GM18517 (cell line): ENCODE measurements around the gene ADAMTS17.

Experiments used
- ATAC-seq: cut with Tn5 transposase; IDR thresholded peaks from one replicate; pipeline ENCODE4 v1.9.1; 2021; ENCODE audit warnings: mild to moderate bottlenecking, moderate library complexity; ENCODE audit not compliant: unreplicated experiment

ADAMTS17 gene

DNA sequence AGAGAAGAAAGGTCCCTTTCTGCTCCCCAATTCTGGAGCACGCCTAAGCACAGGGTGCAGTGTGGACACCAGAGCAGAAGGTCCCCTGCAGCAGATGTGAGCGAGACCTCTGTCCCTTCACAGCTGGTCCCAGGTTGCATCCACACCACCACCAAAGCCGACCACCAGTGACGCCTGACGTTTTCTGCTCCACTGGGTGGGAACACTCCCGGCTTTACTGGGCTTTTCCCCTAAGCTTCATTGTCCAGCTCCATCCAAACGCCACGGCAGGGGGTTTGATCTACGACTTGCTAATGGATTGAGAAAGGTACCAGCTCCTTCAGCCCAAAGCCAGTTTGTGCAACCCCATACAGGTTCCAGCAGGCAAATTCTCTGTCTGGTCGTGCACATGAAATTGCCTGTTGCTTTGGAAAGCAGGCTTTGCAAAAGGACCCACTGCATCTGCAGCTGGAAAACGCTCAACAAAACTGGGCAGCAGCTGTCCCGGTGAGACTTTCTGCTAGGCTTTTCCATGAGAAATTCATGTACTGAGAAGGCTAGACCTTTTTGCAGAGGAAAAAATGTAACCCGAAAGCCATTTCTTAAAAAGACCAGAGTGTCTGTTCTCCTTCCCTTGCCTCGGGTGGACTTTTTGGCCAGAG is 31.1 kb downstream of the ADAMTS17 start:
- ATAC-seq: no peak

DNA sequence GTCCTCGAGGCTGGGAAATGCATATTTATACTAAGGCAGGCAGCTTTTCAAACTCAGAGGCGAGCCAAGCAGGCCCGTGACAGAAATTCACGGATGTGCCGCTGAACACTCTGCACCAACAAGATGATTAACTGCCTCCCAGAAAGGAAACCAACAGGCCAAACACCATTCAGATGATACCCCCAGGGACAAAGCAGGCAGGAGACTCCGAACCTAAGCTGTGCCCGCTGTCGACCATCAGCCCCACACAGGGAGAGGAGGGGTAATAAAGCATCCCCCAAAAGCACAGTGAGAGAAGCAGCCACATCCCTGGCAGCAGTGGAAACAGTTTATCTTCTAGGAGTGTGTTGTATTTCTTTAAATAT is 31.8 kb downstream of the ADAMTS17 start:
- no peak for ATAC-seq

DNA sequence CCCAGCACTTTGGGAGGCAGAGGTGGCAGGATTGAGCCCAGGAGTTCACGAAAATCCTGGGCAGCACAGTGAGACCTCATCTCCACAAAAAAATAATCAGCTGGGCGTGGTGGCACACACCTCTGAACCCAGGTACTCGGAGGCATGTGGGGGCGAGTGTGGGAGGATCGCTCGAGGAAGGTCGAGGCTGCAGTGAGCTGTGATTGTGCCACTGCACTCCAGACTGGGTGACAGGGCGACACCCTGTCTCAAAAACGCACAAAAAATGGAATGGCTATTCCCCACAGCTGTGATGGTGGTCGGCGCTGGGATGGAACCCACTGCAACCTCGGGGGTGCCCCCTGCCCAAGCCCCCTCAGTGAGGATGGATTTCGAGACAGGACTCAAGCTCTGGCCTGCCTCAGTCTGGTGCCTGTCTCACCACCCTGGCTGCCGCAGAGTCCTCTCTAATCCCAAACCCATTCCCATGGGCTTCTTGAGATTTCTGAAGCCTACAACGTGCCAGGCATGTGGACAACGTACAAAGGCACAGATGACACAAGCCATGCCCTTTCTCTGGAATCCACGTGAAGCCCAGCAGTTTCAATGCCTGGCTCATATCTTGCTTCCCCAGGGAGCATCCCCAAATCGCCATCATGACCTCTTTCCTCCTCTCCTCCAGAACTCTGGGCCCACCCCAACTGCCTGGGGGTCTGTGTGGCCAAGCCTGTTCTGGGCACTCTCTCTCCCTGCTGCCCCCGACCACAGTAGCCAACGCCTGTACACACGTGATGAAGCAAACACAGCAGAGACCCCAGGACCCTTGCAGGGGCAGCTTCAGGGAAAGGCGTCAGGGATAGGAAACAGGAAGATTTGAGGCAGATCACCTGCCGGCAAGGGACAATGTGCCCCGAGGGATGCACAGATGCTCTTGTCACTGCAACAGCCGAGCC is 32.4 kb downstream of the ADAMTS17 start:
- no peak for ATAC-seq

DNA sequence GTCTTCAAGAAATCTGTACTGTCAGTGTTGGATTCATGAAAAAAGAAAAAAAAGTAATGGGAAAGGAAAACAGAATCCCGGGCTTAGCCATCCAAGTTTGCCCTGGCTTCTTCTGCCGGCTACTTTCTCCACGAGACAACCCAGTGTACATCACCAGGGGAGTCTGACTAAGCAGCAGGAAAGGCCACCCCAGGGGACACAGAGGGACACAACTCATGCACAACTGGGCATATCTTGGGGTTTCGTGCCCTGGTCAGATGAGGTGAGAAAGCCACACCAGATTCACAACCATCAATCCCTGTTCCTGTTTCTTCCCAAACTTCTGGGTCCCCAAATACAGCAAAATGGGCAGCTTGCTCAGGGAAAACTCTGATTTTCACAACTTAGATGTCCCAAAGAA is 33.2 kb downstream of the ADAMTS17 start:
- ATAC-seq: no peak

DNA sequence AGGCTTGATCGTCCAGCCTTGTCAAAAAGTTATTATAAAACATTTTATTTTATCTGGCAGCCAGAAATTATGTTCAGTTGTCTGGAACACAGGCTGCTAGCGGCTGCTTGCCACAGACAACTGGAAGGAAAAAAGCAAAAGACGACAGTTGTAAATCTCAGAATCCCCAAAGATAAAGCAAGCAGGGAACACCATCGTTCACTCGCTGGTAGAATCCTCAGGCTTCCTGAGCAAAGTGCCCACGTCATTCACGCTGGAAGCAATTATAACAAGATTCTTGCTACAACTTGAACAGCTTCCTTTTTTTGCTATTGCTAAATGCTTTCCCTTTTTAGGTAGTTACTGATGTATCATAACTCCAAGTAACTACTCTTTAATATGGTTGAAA is 33.6 kb downstream of the ADAMTS17 start:
- no peak for ATAC-seq

DNA sequence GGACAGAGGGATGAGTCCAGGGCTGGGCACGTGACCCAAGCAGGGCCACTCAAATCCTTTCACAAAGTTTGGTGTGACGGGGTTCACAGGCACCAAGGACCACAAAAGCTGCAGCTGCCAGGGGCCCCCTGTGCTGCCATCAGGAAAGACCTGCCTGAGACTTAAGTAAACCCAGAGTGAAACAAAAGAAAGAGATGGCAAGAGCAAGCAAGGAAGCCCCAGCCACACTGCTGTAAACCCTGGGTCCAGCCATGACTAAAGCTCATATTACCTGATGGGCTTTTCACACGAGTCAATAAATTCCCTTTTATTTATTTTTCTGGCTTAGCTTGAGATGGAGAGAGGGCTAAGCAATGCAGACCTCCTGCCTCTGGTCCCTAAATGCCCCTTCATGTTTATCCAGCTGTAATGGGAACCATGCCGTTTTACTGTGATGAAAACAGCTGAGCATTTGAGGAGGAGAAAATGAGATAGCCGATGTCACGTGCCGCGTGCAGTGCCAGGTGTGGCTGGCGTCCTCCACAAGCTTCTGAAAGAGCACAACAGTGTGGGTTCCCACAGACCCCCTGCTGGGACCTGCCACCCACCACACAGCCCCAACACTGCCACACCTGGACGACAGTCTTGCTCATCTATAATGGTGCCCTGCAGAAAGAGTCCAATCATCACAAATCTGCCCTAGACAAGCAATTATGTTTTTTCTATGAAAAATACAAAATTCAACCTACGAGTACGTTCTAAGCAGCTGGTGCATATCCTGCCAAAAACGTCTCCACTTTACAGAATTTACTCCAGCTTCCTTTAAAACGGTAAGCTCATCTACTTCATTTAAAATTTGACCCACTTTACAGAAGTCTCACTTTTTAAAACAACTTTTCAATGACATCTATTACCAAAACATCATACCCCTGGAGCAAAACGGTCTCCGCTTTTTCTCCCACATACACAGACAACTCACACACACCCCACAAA is 34.2 kb downstream of the ADAMTS17 start:
- no peak for ATAC-seq

DNA sequence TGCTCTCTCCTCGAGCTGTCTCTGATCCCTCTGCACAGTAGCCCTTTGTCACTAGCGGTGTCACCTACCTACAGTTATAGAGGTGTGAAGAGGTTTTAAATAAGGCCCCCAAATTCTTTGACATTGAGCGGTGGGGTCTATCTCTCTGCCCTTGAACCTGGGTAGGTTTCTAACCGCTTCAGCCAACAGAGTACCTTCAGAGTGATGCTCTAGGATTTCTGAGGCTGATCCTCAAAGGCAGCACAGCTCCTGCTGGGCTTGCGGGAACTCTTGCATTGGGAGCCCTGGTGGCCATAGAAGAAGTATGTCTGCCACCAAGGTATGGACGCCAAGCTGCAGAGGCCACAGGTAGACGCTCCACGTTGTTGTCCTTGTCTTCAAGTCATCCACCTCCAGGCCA is 35.7 kb downstream of the ADAMTS17 start:
- ATAC-seq: no peak

DNA sequence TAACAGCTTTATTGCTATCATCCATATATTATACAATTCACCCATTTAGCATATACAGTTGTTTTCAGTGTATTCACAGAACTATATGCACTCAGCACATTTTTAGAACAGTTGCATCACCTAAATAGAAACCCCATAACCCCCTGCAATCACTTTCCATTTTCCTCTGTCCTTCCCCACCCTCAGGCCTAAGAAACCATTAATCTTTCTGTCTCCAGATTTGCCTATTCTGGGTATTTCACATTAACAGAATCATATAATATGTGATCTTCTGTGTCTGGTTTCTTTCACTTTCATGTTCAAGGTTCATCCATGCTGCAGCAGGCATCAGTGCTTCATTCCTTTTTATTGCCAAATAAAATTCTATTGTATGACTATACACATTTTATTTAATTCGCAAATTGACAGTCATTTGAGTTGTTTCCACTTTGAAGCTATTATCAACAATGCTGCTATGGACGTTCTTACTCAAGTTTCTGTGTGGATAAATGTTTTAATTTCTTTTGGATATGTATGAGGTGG is 39.8 kb downstream of the ADAMTS17 start:
- no peak for ATAC-seq

DNA sequence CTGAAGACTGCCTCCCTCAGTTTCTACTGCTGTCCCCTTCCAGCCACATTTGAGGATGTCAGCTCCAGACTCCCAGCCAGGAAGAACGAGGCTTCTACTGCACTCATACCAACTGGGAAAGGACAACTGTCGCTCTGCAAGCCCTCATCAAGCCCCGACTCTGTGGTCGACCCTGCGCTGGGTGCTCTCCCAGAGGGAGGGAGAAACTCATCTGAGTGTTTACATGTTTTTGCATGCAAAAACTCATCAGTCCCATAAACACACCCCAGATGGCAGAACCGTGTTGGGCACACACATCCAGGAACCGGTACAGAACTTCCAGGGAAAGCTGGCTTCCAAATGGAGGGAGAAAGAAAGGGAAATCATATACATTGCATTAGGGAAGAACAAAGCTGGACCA is 43.5 kb downstream of the ADAMTS17 start:
- ATAC-seq: no peak

DNA sequence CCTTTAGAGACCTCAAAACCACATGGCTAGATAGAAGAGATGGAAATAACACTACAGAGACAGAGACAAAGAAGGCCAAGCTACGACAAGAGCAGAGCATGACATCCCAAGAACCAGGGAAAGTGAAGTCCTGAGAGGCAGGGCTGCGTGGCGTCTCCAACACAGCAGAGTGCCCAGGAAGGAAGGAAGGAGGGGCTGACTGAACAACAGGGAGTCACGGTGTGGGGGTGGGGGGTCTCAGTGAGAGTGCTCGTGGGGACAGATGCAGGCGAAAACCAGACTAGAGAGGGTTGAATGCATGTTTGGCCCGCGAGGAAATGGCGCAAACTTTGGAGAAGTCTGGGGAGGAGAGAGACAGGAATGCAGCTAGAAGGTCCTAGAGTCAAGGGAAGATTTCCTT is 44.0 kb downstream of the ADAMTS17 start:
- no peak for ATAC-seq

DNA sequence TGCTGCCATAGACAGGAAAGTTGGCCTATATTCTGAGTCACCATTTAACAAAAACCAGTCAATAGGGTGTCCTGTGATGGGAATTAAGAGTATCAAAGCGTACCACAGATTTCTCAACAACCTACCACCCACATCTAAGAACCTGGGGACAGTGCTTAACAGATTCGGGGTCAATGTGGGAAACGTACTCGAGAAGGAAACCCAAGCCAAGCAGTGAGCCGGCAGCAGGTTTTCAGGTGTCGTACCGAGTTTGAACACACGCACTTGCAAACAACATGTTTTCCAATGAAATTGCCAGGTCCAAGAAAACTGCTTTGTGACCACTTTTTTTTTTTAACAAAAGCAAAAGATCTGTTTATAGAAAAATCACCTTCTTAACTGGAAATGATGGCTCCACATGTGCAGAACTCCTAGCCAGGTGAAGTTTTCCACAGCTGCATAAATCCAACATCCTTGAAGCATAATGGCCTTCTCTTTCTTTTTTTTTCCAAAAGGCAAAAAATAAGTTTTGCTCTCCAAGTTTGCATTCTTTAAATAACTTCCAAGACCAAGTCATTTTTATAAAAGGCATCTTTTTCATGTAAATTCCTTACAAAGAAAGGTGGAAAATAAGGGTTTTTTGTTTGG is 45.7 kb downstream of the ADAMTS17 start:
- no peak for ATAC-seq

DNA sequence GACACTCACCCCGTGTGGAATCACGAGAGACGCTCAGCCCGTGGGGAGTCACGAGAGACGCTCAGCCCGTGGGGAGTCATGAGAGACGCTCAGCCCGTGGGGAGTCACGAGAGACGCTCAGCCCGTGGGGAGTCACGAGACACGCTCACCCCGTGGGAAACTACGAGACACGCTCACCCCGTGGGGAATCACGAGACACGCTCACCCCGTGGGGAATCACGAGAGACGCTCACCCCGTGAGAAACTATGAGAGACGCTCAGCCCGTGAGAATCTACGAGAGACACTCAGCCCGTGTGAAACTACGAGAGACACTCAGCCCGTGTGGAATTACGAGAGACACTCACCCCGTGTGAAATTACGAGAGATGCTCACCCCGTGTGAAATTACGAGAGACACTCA is 49.8 kb downstream of the ADAMTS17 start:
- no peak for ATAC-seq

DNA sequence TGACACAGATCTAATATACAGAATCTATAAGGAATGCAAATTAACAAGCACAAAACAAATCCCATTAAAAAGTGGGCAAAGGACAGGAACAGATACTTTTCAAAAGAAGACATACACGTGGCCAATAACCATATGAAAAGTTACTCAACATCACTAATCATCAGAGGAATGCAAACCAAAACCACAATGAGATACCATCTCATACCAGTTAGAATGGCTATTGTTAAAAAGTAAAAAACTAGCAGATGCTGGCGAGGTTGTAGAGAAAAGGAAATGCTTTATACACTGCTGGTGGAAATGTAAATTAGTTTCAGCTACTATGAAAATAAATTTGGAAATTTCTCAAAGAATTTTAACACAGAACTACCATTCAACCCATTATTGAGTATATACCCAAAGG is 50.7 kb downstream of the ADAMTS17 start:
- ATAC-seq: no peak

DNA sequence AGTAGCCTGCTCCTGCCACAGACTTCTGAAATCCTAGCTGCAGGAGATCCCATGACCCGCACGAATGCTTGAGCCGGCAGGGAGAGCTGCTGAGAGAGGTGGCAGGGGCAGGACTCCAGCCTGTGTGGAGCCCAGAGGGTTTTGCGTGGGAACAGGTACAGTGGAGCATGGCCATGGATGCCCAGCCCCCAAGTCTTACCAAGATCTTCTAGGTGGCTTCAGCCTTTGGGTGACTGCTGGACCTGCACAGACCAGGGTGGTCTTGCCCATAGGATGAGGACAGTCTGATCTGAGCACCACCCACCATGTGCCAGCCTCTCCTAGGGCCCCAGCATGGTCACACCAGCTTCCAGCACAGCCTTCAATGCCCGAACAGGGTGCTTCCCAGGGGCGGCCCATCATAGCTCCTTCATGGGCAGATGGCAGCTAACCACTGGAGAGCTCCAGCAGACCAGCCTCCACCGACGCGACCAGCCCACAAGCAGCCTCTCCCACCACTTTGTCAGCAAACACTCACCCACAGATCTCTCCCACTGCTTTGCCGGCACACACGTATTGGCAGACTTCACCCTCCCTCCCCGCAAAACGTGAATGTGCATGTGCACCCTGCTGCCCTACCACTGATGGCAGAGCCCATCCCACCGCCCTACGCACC is 56.0 kb downstream of the ADAMTS17 start:
- no peak for ATAC-seq

DNA sequence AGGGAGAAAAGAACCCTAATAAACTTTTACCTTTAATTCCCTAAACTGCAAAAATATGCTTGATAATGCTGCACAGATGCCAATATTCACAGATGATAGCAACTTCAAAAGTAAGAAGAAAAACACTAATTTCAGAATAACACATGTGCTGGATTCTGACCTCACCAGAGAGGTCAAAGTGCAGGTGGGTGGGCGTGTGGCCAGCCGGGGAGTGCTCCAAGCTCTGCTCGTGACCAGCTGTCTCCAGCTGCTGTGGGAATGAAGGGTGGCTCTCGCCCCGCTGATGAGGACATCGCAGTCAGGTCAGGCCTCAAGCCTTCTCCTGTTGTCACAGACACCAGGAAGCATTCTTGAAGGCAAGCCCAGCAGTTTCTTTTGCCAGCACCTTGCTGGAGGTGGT is 57.1 kb downstream of the ADAMTS17 start:
- no peak for ATAC-seq

DNA sequence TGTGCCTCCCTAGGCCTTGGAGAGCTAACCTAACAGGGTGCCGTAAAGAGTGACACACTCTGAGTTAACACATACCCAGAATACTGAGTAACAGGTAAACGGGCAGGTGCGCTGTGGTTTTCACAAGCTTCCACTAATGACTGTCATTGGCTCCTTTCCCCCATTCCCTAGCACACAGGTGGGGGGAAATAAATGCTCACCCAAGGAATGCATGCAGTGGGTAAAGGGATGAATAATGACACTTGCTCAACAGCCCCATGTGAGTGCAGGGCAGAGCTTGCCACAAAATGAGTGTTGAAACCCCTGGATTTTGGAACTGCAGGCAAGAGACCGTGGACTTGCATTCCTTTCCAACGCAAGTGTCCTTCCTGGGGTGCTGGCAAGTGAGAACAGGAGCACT is 57.6 kb downstream of the ADAMTS17 start:
- ATAC-seq: no peak

DNA sequence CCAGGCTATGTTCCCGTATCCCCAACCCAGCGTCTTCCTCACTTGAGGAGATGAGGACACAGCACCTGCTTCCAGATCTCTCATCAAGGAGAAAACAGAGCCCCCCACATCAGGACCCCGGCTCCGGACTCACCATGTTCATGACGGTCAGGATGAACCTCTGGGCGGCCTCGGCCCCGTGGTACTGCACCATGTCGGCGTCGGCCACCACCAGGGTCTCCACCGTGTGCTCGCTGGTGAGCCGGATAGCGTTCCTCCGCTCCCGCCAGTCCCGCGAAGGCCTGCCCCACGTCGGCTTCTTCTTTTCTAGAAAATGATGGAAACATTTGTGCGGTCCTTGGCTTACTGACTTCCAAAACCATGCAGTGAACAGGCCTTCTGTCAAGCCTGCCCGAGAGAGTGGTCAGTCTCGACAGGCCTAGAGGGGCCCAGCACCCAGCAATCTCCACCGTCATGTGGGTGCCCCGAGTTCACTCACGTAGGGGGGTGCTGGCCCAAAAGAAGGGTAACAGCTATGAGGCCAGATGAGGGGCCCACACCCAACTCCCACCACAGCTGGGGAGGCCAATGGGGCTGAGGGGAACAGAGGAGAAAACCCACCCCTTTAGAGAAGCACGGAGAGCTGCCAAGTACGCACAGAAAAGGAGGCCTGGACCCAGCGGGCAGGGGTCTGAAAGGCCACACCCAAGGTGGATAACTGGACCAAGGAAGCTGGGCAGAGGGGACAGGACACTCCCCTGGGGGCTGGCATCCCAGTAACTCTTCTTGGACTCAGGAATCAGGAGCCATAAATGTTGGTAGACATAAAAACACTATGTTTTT is 60.5 kb downstream of the ADAMTS17 start:
- ATAC-seq: no peak

DNA sequence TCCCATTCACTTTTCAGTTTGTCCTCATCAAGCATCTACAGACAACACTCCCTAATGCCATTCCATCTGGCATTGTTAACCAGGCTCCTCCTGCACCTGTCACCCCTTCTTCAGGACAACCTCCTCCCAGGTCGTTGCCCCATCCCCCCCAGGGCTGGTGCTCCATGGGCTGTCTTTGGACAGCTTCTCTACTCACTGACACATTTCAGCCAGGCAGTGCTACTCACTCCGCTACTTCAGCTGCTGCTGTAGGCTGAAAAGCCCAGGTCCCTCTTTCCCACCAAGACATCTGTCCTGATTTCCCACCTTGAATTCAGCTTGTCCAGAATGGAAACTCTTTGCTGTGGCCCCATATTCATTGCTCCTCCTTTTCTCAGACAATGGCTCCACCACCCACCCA is 61.9 kb downstream of the ADAMTS17 start:
- no peak for ATAC-seq

DNA sequence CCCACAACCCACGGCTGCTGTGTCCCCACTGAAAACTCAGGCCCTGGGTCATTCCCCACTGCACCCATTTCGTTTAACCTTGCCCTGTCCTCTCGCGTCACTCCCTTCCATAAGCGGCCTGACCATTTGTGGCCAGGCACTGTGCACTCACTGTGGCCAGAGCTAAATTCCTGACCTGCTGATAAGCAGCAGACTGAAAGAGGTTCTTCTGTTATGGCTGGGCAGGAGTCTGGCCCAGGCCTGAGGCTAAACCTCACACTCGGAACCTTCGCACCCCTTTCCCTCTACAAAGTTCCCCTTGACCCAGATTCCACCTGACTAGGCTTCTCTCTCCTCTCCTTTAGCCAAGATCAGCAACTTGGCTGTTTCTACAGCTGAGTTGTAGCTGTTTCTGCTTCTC is 62.3 kb downstream of the ADAMTS17 start:
- ATAC-seq: no peak
